Lower lobe of right lung (tissue), 2 donors: ENCODE measurements around the gene SGCB. TPM values are rescaled to one million over a fixed set of nuclear protein-coding genes. Genes with fewer than 3 reads are reported as not detected.

Experiments
- ATAC-seq, 2 donors: fragments of 200-7000 bp; cut with Tn5 transposase; one replicate each; pipeline ENCODE4 v1.9.1; 2020 to 2022; ENCODE audit warnings: mild to moderate bottlenecking in 2 of 2, moderate library complexity in 2 of 2
- DNase-seq: peaks from one replicate; pipeline ENCODE4 v3.0.0-alpha.2; 2020
- H3K27ac ChIP-seq: fragments of 200-600 bp; one replicate; pipeline ENCODE4 v1.8.0; 2022
- H3K27me3 ChIP-seq: fragments of 200-600 bp; one replicate; pipeline ENCODE4 v1.8.0; 2022; ENCODE audit warnings: low read depth
- H3K36me3 ChIP-seq: fragments of 200-600 bp; one replicate; pipeline ENCODE4 v1.8.0; 2022; ENCODE audit warnings: mild to moderate bottlenecking
- H3K4me1 ChIP-seq: fragments of 200-600 bp; one replicate; pipeline ENCODE4 v1.8.0; 2022
- H3K4me3 ChIP-seq: fragments of 200-600 bp; one replicate; pipeline ENCODE4 v1.8.0; 2022; ENCODE audit warnings: mild to moderate bottlenecking
- H3K9me3 ChIP-seq: fragments of 200-600 bp; one replicate; pipeline ENCODE4 v1.8.0; 2022
- intact Hi-C: fragments of 100-400 bp; cut with DNase I; formaldehyde crosslinking; loops from one replicate; pipeline ENCODE4 v1.11.0; 2022
- total RNA-seq: library from RNA; stranded (reverse); fragmentation: NEBNext Ultra II Directional; extraction: Animal tissue kit (Norgen Biotek cat#: 25700); gene quantifications from one replicate; pipeline ENCODE4 v1.2.1, GENCODE V29; 2021
- TF ChIP-seq, protein P1 (sequence below): fragments of 200-600 bp; IDR thresholded peaks from one replicate; pipeline ENCODE4 v1.8.0; 2022; ENCODE audit warnings: antibody characterized with exemption, mild to moderate bottlenecking
- donor health status: DM: no; HTN: yes; CAD: no; lungs with severe emphysema.

The SGCB gene
- total RNA-seq, 1 donor from 2014 or later, result 23.3 TPM

DNA sequence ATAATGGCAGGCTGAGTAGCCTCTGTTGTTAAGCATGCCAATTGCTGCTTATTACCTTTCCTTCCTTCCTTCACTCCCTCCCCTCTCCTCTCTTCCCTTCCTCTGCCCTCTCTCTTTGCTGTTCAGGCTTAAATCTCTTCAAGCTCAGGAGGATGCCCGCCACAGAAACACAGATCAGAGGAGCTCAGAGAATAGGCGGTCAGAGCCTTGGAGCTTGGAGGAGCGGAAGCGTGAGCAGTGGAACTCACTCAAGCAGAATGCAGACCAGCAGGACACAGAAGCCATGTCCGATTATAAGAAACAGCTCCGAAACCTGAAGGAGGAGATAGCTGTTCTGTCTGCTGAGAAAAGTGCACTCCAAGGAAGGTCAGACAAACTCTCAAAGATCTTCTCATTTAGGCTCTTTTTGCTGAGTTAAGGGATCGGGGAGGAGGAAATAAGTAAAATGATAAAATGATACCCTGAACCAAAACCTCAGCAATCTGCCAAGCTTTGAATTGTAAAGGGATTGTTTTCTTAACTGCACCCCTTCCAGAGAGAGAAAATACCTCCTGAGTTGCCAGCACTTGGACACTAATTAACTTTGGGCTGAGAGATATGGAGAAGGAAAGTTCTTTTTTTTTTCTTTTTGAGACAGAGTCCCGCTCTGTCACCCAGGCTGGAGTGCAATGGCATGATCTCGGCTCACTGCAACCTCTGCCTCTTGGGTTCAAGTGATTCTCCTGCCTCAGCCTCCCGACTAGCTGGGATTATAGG lies 33.9 kb upstream of the SGCB start:
- no peaks in the 10 kb centered on the region for H3K36me3 ChIP-seq
- no peak overlapping the region for H3K4me3 ChIP-seq
- intact Hi-C loops, result no loop called here

DNA sequence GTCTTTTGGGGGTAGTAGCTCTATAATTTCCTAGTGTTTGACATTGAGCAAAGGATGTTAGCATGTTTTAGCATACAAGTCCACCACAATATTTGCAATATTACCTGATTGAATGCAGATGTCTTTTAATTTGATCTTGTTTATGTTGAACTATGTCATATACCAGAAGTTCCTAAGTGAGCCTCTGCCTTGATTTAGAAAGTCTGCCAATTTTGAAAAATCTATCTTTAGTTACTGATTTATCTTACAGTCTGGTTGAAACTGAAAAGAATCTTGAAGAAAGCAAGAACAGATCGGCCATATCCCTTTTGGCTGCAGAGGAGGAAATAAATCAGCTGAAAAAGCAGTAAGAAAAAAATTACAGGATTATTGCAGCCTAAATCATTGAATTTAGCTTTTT lies 31.5 kb upstream of the SGCB start:
- no peak for ATAC-seq
- intact Hi-C loops, result no loop called here
- no peaks in the 10 kb centered on the region for H3K36me3 ChIP-seq
- peaks cover 4% of the 10 kb centered on the region for H3K27me3 ChIP-seq
- DNase-seq, result no peak
- H3K4me1 ChIP-seq, result no peaks in the 10 kb centered on the region
- TF ChIP-seq, protein P1, sequence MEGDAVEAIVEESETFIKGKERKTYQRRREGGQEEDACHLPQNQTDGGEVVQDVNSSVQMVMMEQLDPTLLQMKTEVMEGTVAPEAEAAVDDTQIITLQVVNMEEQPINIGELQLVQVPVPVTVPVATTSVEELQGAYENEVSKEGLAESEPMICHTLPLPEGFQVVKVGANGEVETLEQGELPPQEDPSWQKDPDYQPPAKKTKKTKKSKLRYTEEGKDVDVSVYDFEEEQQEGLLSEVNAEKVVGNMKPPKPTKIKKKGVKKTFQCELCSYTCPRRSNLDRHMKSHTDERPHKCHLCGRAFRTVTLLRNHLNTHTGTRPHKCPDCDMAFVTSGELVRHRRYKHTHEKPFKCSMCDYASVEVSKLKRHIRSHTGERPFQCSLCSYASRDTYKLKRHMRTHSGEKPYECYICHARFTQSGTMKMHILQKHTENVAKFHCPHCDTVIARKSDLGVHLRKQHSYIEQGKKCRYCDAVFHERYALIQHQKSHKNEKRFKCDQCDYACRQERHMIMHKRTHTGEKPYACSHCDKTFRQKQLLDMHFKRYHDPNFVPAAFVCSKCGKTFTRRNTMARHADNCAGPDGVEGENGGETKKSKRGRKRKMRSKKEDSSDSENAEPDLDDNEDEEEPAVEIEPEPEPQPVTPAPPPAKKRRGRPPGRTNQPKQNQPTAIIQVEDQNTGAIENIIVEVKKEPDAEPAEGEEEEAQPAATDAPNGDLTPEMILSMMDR, result no peak
- no peak overlapping the region for H3K27ac ChIP-seq
- no peaks in the 10 kb centered on the region for H3K9me3 ChIP-seq
- H3K4me3 ChIP-seq, result no peak overlapping the region

More for the DNA sequence above, 33.9 kb upstream of the SGCB start:
- Histone ChIP-seq H3K27me3 (no peaks in the 10 kb centered on the region), H3K4me1 (no peaks in the 10 kb centered on the region), H3K27ac (no peak overlapping the region), H3K9me3 (no peaks in the 10 kb centered on the region)
- ATAC-seq, result no peak
- TF ChIP-seq, protein P1, result no peak
- no peak for DNase-seq

DNA sequence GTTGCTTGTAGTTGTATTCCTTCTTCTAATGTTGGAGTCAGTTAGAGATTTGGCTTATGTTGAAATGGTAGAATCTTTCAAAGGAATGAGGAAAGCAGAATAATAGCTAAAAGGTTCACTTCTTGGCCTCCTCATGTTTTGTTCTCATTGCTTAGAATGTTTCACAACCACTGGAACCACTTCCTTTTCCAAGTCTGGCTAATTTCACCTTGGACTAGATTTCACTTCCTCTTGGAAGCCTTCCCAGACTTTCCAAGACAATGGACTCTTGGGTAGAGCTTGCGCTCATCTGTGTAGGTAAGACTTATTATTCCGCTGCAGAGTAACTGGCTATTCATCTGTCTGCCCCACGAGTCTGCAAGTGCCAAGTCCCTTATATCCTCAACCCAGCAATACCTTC lies 21.3 kb upstream of the SGCB start:
- Histone ChIP-seq H3K36me3 (no peaks in the 10 kb centered on the region), H3K4me1 (peaks cover 29% of the 10 kb centered on the region), H3K4me3 (no peak overlapping the region), H3K27ac (no peak overlapping the region), H3K27me3 (no peaks in the 10 kb centered on the region), H3K9me3 (no peaks in the 10 kb centered on the region)
- DNase-seq, result no peak
- TF ChIP-seq, protein P1, result no peak
- intact Hi-C loops, result no loop called here
- ATAC-seq, result peak; percentile 68 to 80

DNA sequence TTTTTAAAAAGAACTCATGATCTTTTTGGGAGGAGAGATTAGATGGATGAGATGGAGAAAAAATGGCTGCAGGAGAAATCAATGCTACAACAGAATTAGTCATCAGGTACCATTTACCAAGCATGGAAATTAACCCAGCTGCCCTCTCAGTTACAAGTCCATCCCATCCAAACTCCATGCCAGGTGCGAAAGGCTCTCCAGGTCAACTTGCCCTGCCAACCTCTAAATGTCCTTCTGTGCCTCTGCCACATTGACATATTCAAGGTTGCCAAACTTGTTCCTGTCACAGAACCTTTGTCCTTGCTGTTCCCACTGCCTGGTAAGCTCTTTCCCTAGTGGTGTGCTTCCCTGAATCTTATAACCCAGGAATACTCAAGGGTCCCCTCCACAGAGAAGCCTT lies 20.2 kb upstream of the SGCB start:
- DNase-seq (no peak), ATAC-seq (no peak)
- Histone ChIP-seq H3K4me1 (peaks cover 29% of the 10 kb centered on the region), H3K27me3 (no peaks in the 10 kb centered on the region), H3K4me3 (no peak overlapping the region), H3K27ac (no peak overlapping the region), H3K9me3 (no peaks in the 10 kb centered on the region), H3K36me3 (no peaks in the 10 kb centered on the region)
- TF ChIP-seq, protein P1, result no peak
- intact Hi-C loops, result no loop called here

DNA sequence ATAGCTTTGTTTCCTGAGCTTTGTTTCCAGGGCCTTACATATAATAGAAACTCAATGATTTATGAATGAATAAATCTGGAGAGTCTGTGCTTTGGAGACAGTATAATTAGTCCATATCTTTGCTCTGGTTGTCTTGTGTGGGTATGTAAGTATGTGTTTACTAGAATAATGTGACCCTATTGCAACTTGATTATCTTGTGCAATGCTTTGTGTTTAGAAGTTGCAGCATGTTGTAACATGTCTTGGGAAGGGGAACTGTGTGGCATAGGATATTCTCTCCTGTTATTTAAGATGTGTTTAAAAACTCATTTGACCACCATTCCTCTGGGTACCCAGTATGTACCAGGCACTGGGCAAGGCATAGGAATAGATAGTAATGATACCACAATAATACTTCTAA lies 19.1 kb upstream of the SGCB start:
- no peaks in the 10 kb centered on the region for H3K36me3 ChIP-seq
- peaks cover 1% of the 10 kb centered on the region for H3K27me3 ChIP-seq
- intact Hi-C loops, result no loop called here
- DNase-seq (no peak), ATAC-seq (no peak)
- H3K9me3 ChIP-seq, result no peaks in the 10 kb centered on the region
- H3K4me3 ChIP-seq, result no peak overlapping the region
- peaks cover 33% of the 10 kb centered on the region for H3K4me1 ChIP-seq
- H3K27ac ChIP-seq, result no peak overlapping the region
- TF ChIP-seq, protein P1, result no peak
